Naive thymus-derived CD8-positive, alpha-beta T cell (primary cell): ENCODE measurements around the gene GCK. TPM values are rescaled to one million over a fixed set of nuclear protein-coding genes. Genes with fewer than 3 reads are reported as not detected.

Source experiments
- ATAC-seq, 2 donors: fragments of 150-1000 bp; cut with Tn5 transposase in 1 of 2; sonication (Bioruptor Pico), chemical (Tn5 transposase) in 1 of 2; 1 replicate in 1 of 2; 2 replicates in 1 of 2; pipeline ENCODE4 v1.10.0; 2021; ENCODE audit warnings: mild to moderate bottlenecking in 2 of 2, moderate library complexity in 2 of 2
- POLR2A ChIA-PET: fragments of 350-600 bp; sonication (Branson Sonifier 250); formaldehyde crosslinking; loops from one replicate; lab custom pipeline; 2021; ENCODE audit warnings: antibody characterized with exemption; lab: Charles Lee
- DNase-seq, 10 donors: peaks; one replicate each; pipeline versions ENCODE4 v3.0.0 to v3.0.0-alpha.2; 2020 to 2022
- H3K27ac Mint-ChIP-seq, 10 donors: one replicate each; pipeline ENCODE4 v1.8.0; 2020 to 2022; ENCODE audit warnings: mild to moderate bottlenecking in 10 of 10, mixed read lengths in 10 of 10, moderate library complexity in 4 of 10, inconsistent platforms in 1 of 10
- H3K27me3 Mint-ChIP-seq, 5 donors: one replicate each; pipeline ENCODE4 v1.8.0; 2021 to 2022; ENCODE audit warnings: mixed read lengths in 5 of 5
- H3K36me3 Mint-ChIP-seq, 3 donors: one replicate each; pipeline ENCODE4 v1.8.0; 2020 to 2022; ENCODE audit warnings: mixed read lengths in 3 of 3, mild to moderate bottlenecking in 2 of 3, inconsistent platforms in 1 of 3
- H3K4me1 Mint-ChIP-seq, 4 donors: one replicate each; pipeline ENCODE4 v1.8.0; 2021 to 2022; ENCODE audit warnings: mixed read lengths in 4 of 4
- H3K4me3 Mint-ChIP-seq, 10 donors: one replicate each; pipeline ENCODE4 v1.8.0; 2020 to 2022; ENCODE audit warnings: mild to moderate bottlenecking in 10 of 10, mixed read lengths in 10 of 10, moderate library complexity in 6 of 10, inconsistent platforms in 1 of 10
- H3K9me3 Mint-ChIP-seq, 9 donors: one replicate each; pipeline ENCODE4 v1.8.0; 2020 to 2022; ENCODE audit warnings: mixed read lengths in 9 of 9, mild to moderate bottlenecking in 3 of 9, inconsistent platforms in 1 of 9, moderate library complexity in 1 of 9
- polyA plus RNA-seq, 3 donors: library from polyadenylated mRNA; unstranded; fragments of 300-500 nt; fragmentation: Illumina TruSeq; gene quantifications; one replicate each; pipeline ENCODE4 v1.2.3, GENCODE V29; 2021
- total RNA-seq, 8 experiments: library from RNA in 2 of 8; stranded (reverse) in 2 of 8; gene quantifications; one replicate each; pipeline ENCODE4 v1.2.3 and lab custom pipeline; 2021 to 2026

The GCK gene
- total and polyA plus RNA-seq, 5 experiments from 2014 or later, result 0.58 to 4.8 (median 1.2) TPM

GRCh38 chr7:44121761-44122420, 67.3 kb downstream of the GCK start:
- Mint-ChIP-seq H3K4me3 (peak overlapping the region in 6 of 10 donors; percentile 12 to 96 (median 89)), H3K9me3 (no peaks in the 10 kb centered on the region), H3K27ac (peak overlapping the region in 4 of 10 donors; percentile 7 to 96 (median 92)), H3K36me3 (peaks cover 0 to 33% (median 2%) of the 10 kb centered on the region in 3 donors), H3K27me3 (no peaks in the 10 kb centered on the region), H3K4me1 (peaks cover 20 to 52% (median 39%) of the 10 kb centered on the region in 4 donors)
- ATAC-seq (no peak), DNase-seq (no peak)
- POLR2A ChIA-PET, result interaction anchor here (2.1 kb wide), 1 partner anchor 41 kb away, joined by 12 read pairs; no protein-coding TSS in a partner anchor

GRCh38 chr7:44120395-44120794, 68.8 kb downstream of the GCK start:
- Mint-ChIP-seq H3K4me3 (no peak overlapping the region), H3K27ac (peak overlapping the region in 4 of 10 donors; percentile 39 to 85 (median 48)), H3K36me3 (peaks cover 0 to 35% (median 2%) of the 10 kb centered on the region in 3 donors), H3K9me3 (no peaks in the 10 kb centered on the region), H3K4me1 (peaks cover 20 to 52% (median 39%) of the 10 kb centered on the region in 4 donors), H3K27me3 (no peaks in the 10 kb centered on the region)
- ATAC-seq (no peak), DNase-seq (no peak)
- POLR2A ChIA-PET, result interaction anchor here (0.7 kb wide), 2 partner anchors 22 to 312 kb away, joined by 3 read pairs; no protein-coding TSS in a partner anchor

GRCh38 chr7:44119829-44120380, 69.3 kb downstream of the GCK start:
- H3K4me1 Mint-ChIP-seq, result peaks cover 20 to 52% (median 36%) of the 10 kb centered on the region in 4 donors
- H3K27me3 Mint-ChIP-seq, result no peaks in the 10 kb centered on the region
- no peak for ATAC-seq
- H3K27ac Mint-ChIP-seq, result peak overlapping the region in 5 of 10 donors; percentile 46 to 85 (median 74)
- peak overlapping the region in 1 of 10 donors; percentile 16 for H3K4me3 Mint-ChIP-seq
- DNase-seq, result no peak
- POLR2A ChIA-PET, result interaction anchor here (0.7 kb wide), 2 partner anchors 13 to 21 kb away, joined by 3 read pairs; no protein-coding TSS in a partner anchor
- H3K9me3 Mint-ChIP-seq, result no peaks in the 10 kb centered on the region
- H3K36me3 Mint-ChIP-seq, result peaks cover 0 to 35% (median 2%) of the 10 kb centered on the region in 3 donors

GRCh38 chr7:44117801-44118429, 71.3 kb downstream of the GCK start:
- Mint-ChIP-seq H3K9me3 (no peaks in the 10 kb centered on the region), H3K27ac (peak overlapping the region in 3 of 10 donors; percentile 12 to 37 (median 15)), H3K27me3 (no peaks in the 10 kb centered on the region), H3K36me3 (peaks cover 0 to 49% (median 3%) of the 10 kb centered on the region in 3 donors), H3K4me3 (peak overlapping the region in 1 of 10 donors; percentile 24), H3K4me1 (peaks cover 18 to 39% (median 29%) of the 10 kb centered on the region in 4 donors)
- POLR2A ChIA-PET, result no interaction called here
- no peak for DNase-seq
- no peak for ATAC-seq

- Mint-ChIP-seq H3K9me3 (no peaks in the 10 kb centered on the region), H3K4me3 (no peak overlapping the region), H3K27ac (peak overlapping the region in 2 of 10 donors; percentile 12 to 34), H3K27me3 (no peaks in the 10 kb centered on the region), H3K4me1 (peaks cover 14 to 32% (median 21%) of the 10 kb centered on the region in 4 donors), H3K36me3 (peaks cover 0 to 56% (median 9%) of the 10 kb centered on the region in 3 donors)
- no peak for ATAC-seq
- DNase-seq, result no peak
- POLR2A ChIA-PET, result interaction anchor here (1.8 kb wide), 1 partner anchor 11 kb away, joined by 6 read pairs; no protein-coding TSS in a partner anchor
Observed at GRCh38 chr7:44116789-44117666, 72.2 kb downstream of the GCK start.

GRCh38 chr7:44116087-44116788, 73.0 kb downstream of the GCK start:
- Mint-ChIP-seq H3K27me3 (no peaks in the 10 kb centered on the region), H3K27ac (peak overlapping the region in 1 of 10 donors; percentile 88), H3K4me3 (no peak overlapping the region), H3K9me3 (no peaks in the 10 kb centered on the region), H3K36me3 (peaks cover 0 to 60% (median 15%) of the 10 kb centered on the region in 3 donors), H3K4me1 (peaks cover 9 to 26% (median 19%) of the 10 kb centered on the region in 4 donors)
- DNase-seq, result no peak
- POLR2A ChIA-PET, result interaction anchor here (1.8 kb wide), 1 partner anchor 11 kb away, joined by 6 read pairs; no protein-coding TSS in a partner anchor
- no peak for ATAC-seq

- POLR2A ChIA-PET, result interaction anchor here (1.8 kb wide), 1 partner anchor 9 kb away, joined by 6 read pairs; no protein-coding TSS in a partner anchor
- no peak overlapping the region for H3K4me3 Mint-ChIP-seq
- peak overlapping the region in 1 of 10 donors; percentile 78 for H3K27ac Mint-ChIP-seq
- no peaks in the 10 kb centered on the region for H3K27me3 Mint-ChIP-seq
- H3K4me1 Mint-ChIP-seq, result peaks cover under 1 to 19% (median 9%) of the 10 kb centered on the region in 4 donors
- ATAC-seq, result no peak
- H3K36me3 Mint-ChIP-seq, result peaks cover 0 to 52% (median 15%) of the 10 kb centered on the region in 3 donors
- DNase-seq, result no peak
- H3K9me3 Mint-ChIP-seq, result no peaks in the 10 kb centered on the region
Observed at GRCh38 chr7:44114586-44115310, 74.5 kb downstream of the GCK start.

GRCh38 chr7:44113764-44114354, 75.4 kb downstream of the GCK start:
- DNase-seq (no peak), ATAC-seq (no peak)
- Mint-ChIP-seq H3K27ac (peak overlapping the region in 4 of 10 donors; percentile 32 to 78 (median 51)), H3K4me1 (peaks cover 0 to 10% (median 6%) of the 10 kb centered on the region in 4 donors), H3K27me3 (no peaks in the 10 kb centered on the region), H3K4me3 (no peak overlapping the region), H3K36me3 (peaks cover 0 to 46% (median 13%) of the 10 kb centered on the region in 3 donors), H3K9me3 (no peaks in the 10 kb centered on the region)
- POLR2A ChIA-PET, result no interaction called here

- Mint-ChIP-seq H3K36me3 (peaks cover 0 to 40% (median 13%) of the 10 kb centered on the region in 3 donors), H3K9me3 (no peaks in the 10 kb centered on the region), H3K27ac (no peak overlapping the region), H3K4me3 (no peak overlapping the region), H3K27me3 (no peaks in the 10 kb centered on the region), H3K4me1 (peaks cover 0 to 10% (median 7%) of the 10 kb centered on the region in 4 donors)
- ATAC-seq, result no peak
- no peak for DNase-seq
- POLR2A ChIA-PET, result no interaction called here
Observed at GRCh38 chr7:44112997-44113763, 76.1 kb downstream of the GCK start.
